Endothelial cell of umbilical vein (primary cell): ENCODE data around the gene ACOT11. TPM values are rescaled to one million over a fixed set of nuclear protein-coding genes. Genes with fewer than 3 reads are reported as not detected.

ENCODE experiments used
- BruUV-seq: library from RNA; stranded (reverse); fragments of 400-500 nt; replicated peaks from 2 replicates; lab custom pipeline; 2021; lab: Mats Ljungman, UMichigan
- CTCF ChIA-PET: fragments of 300-600, 350-600 bp; sonication (Branson Sonifier 250); formaldehyde crosslinking; loops from one replicate; lab custom pipeline; 2021; ENCODE audit warnings: antibody characterized with exemption, inconsistent platforms; lab: Charles Lee
- POLR2A ChIA-PET: fragments of 300-600, 350-600 bp; sonication (Branson Sonifier 250); formaldehyde crosslinking; loops from one replicate; lab custom pipeline; 2021; ENCODE audit warnings: antibody characterized with exemption, inconsistent platforms; lab: Charles Lee
- DNase-seq: peaks from one replicate; pipeline ENCODE4 v3.0.0-alpha.2; 2011; ENCODE audit warnings: low read depth, low spot score
- FAIRE-seq: peaks from 2 replicates; lab custom pipeline; 2011; peaks lifted over from hg19 to GRCh38; lab: Jason Lieb, UNC
- H2AFZ ChIP-seq: 2 replicates; pipeline ENCODE4 v1.6.0; 2012; ENCODE audit warnings: low read depth, low read length, control low read depth, inconsistent platforms
- H3K27ac ChIP-seq: 2 replicates; pipeline ENCODE4 v1.5.1; 2011; ENCODE audit warnings: low read depth, mild to moderate bottlenecking, control low read depth, low read length, moderate library complexity; ENCODE audit not compliant: insufficient read depth
- H3K27me3 ChIP-seq, 2 experiments: 2 replicates each; pipeline versions ENCODE4 v1.6.0 to v1.6.1; 2011; ENCODE audit warnings: low read length in 2 of 2, mixed read lengths in 1 of 2; ENCODE audit not compliant: control insufficient read depth in 2 of 2, insufficient read depth in 2 of 2
- H3K36me3 ChIP-seq, 2 experiments: 2 replicates in 1 of 2; 3 replicates in 1 of 2; pipeline ENCODE4 v1.5.1; 2011; ENCODE audit warnings: low read length in 2 of 2, mild to moderate bottlenecking in 1 of 2, moderate library complexity in 1 of 2; ENCODE audit not compliant: control insufficient read depth in 2 of 2, insufficient read depth in 2 of 2; ENCODE audit errors: extremely low read depth in 1 of 2
- H3K4me1 ChIP-seq: 3 replicates; pipeline ENCODE4 v1.5.1; 2011; ENCODE audit warnings: mild to moderate bottlenecking, low read length; ENCODE audit not compliant: control insufficient read depth, insufficient read depth; ENCODE audit errors: extremely low read depth
- H3K4me2 ChIP-seq: 2 replicates; pipeline ENCODE4 v1.6.1; 2011; ENCODE audit warnings: low read length, control low read depth, mixed read lengths; ENCODE audit not compliant: insufficient read depth
- H3K4me3 ChIP-seq, 3 experiments: fragments of 200-600 bp in 1 of 3; sonication (generic), shearing (Covaris generic) in 1 of 3; replicated peaks in 1 of 3; 2 replicates each; pipeline ENCODE4 v1.5.1; 2011 to 2016; ENCODE audit warnings: control low read depth in 3 of 3, low read length in 3 of 3, mild to moderate bottlenecking in 2 of 3, inconsistent platforms in 1 of 3, low read depth in 1 of 3, moderate library complexity in 1 of 3; ENCODE audit not compliant: insufficient read depth in 1 of 3
- H3K79me2 ChIP-seq: 2 replicates; pipeline ENCODE4 v1.6.0; 2012; ENCODE audit warnings: low read length, inconsistent platforms; ENCODE audit not compliant: control insufficient read depth, insufficient read depth
- H3K9ac ChIP-seq: replicated peaks from 2 replicates; pipeline ENCODE3; 2011; ENCODE audit warnings: low read length, control low read depth; ENCODE audit not compliant: insufficient read depth; ENCODE audit errors: extremely low read depth
- H3K9me1 ChIP-seq: replicated peaks from 3 replicates; pipeline ENCODE4 v1.6.0; 2011; ENCODE audit warnings: mild to moderate bottlenecking, low read length; ENCODE audit not compliant: control insufficient read depth, insufficient read depth; ENCODE audit errors: extremely low read depth
- H3K9me3 ChIP-seq: replicated peaks from 2 replicates; pipeline ENCODE4 v1.5.1; 2012; ENCODE audit warnings: low read length, inconsistent platforms; ENCODE audit not compliant: control insufficient read depth, insufficient read depth
- H4K20me1 ChIP-seq: replicated peaks from 2 replicates; pipeline ENCODE3; 2011; ENCODE audit warnings: mild to moderate bottlenecking, low read length; ENCODE audit not compliant: control insufficient read depth, insufficient read depth; ENCODE audit errors: extremely low read depth
- CTCF ChIP-seq, 2 donors: IDR thresholded peaks; 1 replicate in 1 of 2; 2 replicates in 1 of 2; pipeline ENCODE4 v1.5.1; 2011; ENCODE audit warnings: low read length in 2 of 2, mild to moderate bottlenecking in 2 of 2, moderate library complexity in 2 of 2, control low read depth in 1 of 2, inconsistent platforms in 1 of 2, low read depth in 1 of 2; ENCODE audit not compliant: insufficient read depth in 1 of 2; ENCODE audit errors: extremely low read depth in 1 of 2
- EZH2 ChIP-seq: IDR thresholded peaks from 2 replicates; pipeline ENCODE4 v1.6.1; 2012; ENCODE audit warnings: borderline replicate concordance, low read depth, mild to moderate bottlenecking, moderate library complexity, low read length, inconsistent platforms; ENCODE audit not compliant: severe bottlenecking
- FOS ChIP-seq: IDR thresholded peaks from 2 replicates; pipeline ENCODE4 v1.6.1; 2011; ENCODE audit warnings: mild to moderate bottlenecking, low read length, moderate library complexity, borderline replicate concordance; ENCODE audit not compliant: insufficient read depth
- GATA2 ChIP-seq: IDR thresholded peaks from 2 replicates; pipeline ENCODE4 v1.7.0; 2011; ENCODE audit warnings: low read depth, mild to moderate bottlenecking, moderate library complexity, mixed read lengths, low read length; ENCODE audit not compliant: insufficient read length, insufficient read depth
- JUN ChIP-seq: IDR thresholded peaks from 2 replicates; pipeline ENCODE4 v1.6.1; 2011; ENCODE audit warnings: borderline replicate concordance, low read depth; ENCODE audit not compliant: insufficient read length, insufficient read depth
- MAX ChIP-seq: IDR thresholded peaks from 2 replicates; pipeline ENCODE4 v1.6.1; 2011; ENCODE audit not compliant: insufficient read depth, insufficient read length
- MYC ChIP-seq: IDR thresholded peaks from one replicate; pipeline ENCODE4 v1.6.1; 2011; ENCODE audit warnings: mild to moderate bottlenecking, low read depth, low read length
- POLR2A ChIP-seq: IDR thresholded peaks from 2 replicates; pipeline ENCODE4 v1.6.1; 2012; ENCODE audit warnings: low read depth, mild to moderate bottlenecking, control low read depth, low read length
- POLR2AphosphoS5 ChIP-seq: IDR thresholded peaks from 2 replicates; pipeline ENCODE4 v1.6.1; 2012; ENCODE audit warnings: low read depth, mild to moderate bottlenecking, control low read depth, low read length, moderate library complexity; ENCODE audit not compliant: insufficient read depth
- dilution Hi-C: fragments of 300-500 bp; cut with MboI; formaldehyde crosslinking; loops from one replicate; pipeline ENCODE4 v1.15.0; 2019; ENCODE audit warnings: low sequenced_read_pairs; ENCODE audit not compliant: extremely low pct_ligation_motif_present
- intact Hi-C: fragments of 100-400 bp; cut with micrococcal nuclease; formaldehyde crosslinking; loops from one replicate; pipeline ENCODE4 v1.10.0; 2022
- polyA plus RNA-seq, 4 experiments: library from polyadenylated mRNA; depleted of rRNA in 3 of 4; stranded (reverse) in 3 of 4; unstranded in 1 of 4; fragments of >200 nt; gene quantifications; 2 replicates each; pipeline versions ENCODE4 v1.2.1 to v1.2.3, GENCODE V29; 2011 to 2012; ENCODE audit warnings: missing spikeins in 1 of 4
- total RNA-seq: library from RNA; stranded (reverse); gene quantifications from 2 replicates; pipeline ENCODE4 v1.2.3, GENCODE V29; 2021

The ACOT11 gene
- total and polyA plus RNA-seq, 2 donors (not counting 3 experiments of a cell fraction or from before 2014, with no cell fraction given), result 4.5 to 5.4 TPM

GRCh38 chr1:54594463-54594862, 46.4 kb downstream of the ACOT11 start:
- DNase-seq, result no peak
- Histone ChIP-seq H3K9me1 (no peaks in the 10 kb centered on the region), H3K79me2 (no peaks in the 10 kb centered on the region), H3K27me3 (no peaks in the 10 kb centered on the region), H2AFZ (no peak overlapping the region), H3K9me3 (no peaks in the 10 kb centered on the region), H3K27ac (no peak overlapping the region), H4K20me1 (no peaks in the 10 kb centered on the region), H3K36me3 (no peaks in the 10 kb centered on the region), H3K4me2 (no peak overlapping the region), H3K9ac (no peak overlapping the region), H3K4me3 (no peak overlapping the region), H3K4me1 (no peaks in the 10 kb centered on the region)
- POLR2A ChIA-PET, result interaction anchor here (0.6 kb wide), 1 partner anchor 30 kb away, joined by 5 read pairs; no protein-coding TSS in a partner anchor
- no peak for TF ChIP-seq FOS
- TF ChIP-seq POLR2A, result no peak
- no peak for TF ChIP-seq MAX
- TF ChIP-seq JUN, result no peak
- TF ChIP-seq GATA2, result no peak
- no peak for TF ChIP-seq CTCF (IDR thresholded peaks at IDR 0.05; ENCODE audit: extremely low read depth in 1 of 2, insufficient read depth in 1 of 2, low read depth in 1 of 2, low read length in 2 of 2)
- TF ChIP-seq MYC, result no peak
- TF ChIP-seq EZH2, result no peak
- TF ChIP-seq POLR2AphosphoS5, result no peak
- intact Hi-C loops (no loop called here), dilution Hi-C loops (no loop called here)
- no TSS peak for BruUV-seq
- FAIRE-seq, result no peak
- CTCF ChIA-PET, result no interaction called here
